LNCaP clone FGC (cell line): ENCODE data around the gene NFKBIB.
A peak's percentile ranks its signal among the peaks of the same experiment; 100 is the strongest.
"Not testable (repeated sequence)": the region's sequence is repeated elsewhere in the genome, so short reads cannot be mapped to it uniquely, and the experiment has no call there.

ENCODE experiments used
- DNase-seq: peaks from one replicate; pipeline ENCODE4 v3.0.0-alpha.2; 2011; ENCODE audit warnings: low read depth
- H3K4me3 ChIP-seq: 2 replicates; pipeline ENCODE4 v1.5.1; 2011; ENCODE audit warnings: mild to moderate bottlenecking, low read depth, low read length, control low read depth
- TF ChIP-seq, protein P1 (sequence below): IDR thresholded peaks from 2 replicates; pipeline ENCODE4 v1.5.1; 2012; ENCODE audit warnings: mild to moderate bottlenecking; ENCODE audit not compliant: control insufficient read depth, insufficient read depth; ENCODE audit errors: extremely low read depth

NFKBIB gene

GRCh38 chr19:38856813-38857212, 43.0 kb upstream of the NFKBIB start:
- DNase-seq: no peak
- TF ChIP-seq, protein P1, sequence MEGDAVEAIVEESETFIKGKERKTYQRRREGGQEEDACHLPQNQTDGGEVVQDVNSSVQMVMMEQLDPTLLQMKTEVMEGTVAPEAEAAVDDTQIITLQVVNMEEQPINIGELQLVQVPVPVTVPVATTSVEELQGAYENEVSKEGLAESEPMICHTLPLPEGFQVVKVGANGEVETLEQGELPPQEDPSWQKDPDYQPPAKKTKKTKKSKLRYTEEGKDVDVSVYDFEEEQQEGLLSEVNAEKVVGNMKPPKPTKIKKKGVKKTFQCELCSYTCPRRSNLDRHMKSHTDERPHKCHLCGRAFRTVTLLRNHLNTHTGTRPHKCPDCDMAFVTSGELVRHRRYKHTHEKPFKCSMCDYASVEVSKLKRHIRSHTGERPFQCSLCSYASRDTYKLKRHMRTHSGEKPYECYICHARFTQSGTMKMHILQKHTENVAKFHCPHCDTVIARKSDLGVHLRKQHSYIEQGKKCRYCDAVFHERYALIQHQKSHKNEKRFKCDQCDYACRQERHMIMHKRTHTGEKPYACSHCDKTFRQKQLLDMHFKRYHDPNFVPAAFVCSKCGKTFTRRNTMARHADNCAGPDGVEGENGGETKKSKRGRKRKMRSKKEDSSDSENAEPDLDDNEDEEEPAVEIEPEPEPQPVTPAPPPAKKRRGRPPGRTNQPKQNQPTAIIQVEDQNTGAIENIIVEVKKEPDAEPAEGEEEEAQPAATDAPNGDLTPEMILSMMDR: no peak
- H3K4me3 ChIP-seq: no peak overlapping the region

- H3K4me3 ChIP-seq, DNase-seq: not testable (repeated sequence)
Observed at GRCh38 chr19:38859631-38860204, 40.1 kb upstream of the NFKBIB start.

DNA sequence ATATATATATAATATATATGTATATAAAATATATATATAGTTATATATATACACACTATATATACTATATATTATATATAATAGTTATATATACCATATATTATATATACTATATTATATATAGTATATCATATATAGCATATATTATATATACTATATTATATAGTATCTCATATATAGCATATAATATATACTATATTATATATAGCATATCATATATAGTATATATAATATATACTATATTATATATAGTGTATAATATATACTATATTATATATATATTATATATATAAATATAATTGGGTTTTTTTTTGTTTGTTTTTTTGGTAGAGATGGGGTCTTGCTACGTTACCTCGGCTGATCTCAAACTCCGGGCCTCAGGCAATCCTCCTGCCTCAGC, 38.4 kb upstream of the NFKBIB start:
- TF ChIP-seq, protein P1: no peak
- no peak for DNase-seq
- H3K4me3 ChIP-seq: no peak overlapping the region

GRCh38 chr19:38862321-38863059, 37.3 kb upstream of the NFKBIB start:
- TF ChIP-seq, protein P1: no peak
- peak; percentile 99 for DNase-seq

DNA sequence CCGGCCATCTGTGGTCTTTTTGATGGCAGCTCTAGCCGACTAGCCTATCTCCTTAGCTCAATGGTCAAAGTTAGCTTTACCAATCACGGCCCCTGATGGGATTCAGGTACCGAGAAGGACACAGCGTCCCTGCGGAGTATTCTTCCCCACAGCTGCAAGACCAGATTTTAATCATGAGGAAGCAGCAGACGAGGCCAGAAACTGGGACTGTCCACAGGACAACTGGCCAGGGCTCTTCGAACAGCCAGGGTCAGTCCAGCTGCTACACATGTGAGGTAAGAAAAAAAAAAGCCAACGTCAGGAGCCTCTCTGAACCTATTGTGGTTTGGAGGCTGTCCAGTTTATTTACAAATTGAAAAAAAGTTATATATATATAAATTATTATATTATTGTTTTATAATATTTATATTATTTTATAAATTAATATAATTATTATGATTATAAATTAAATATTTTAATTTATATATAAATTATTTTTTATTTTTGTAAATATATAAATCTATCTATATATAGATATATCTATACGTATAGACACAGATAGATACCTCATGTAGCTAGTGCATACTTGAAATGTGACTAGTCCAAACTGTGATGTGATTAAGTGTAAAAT, 32.5 kb upstream of the NFKBIB start:
- no peak for DNase-seq
- H3K4me3 ChIP-seq: no peak overlapping the region
- TF ChIP-seq, protein P1: no peak

More at GRCh38 chr19:38862321-38863059, 37.3 kb upstream of the NFKBIB start:
- H3K4me3 ChIP-seq: no peak overlapping the region

DNA sequence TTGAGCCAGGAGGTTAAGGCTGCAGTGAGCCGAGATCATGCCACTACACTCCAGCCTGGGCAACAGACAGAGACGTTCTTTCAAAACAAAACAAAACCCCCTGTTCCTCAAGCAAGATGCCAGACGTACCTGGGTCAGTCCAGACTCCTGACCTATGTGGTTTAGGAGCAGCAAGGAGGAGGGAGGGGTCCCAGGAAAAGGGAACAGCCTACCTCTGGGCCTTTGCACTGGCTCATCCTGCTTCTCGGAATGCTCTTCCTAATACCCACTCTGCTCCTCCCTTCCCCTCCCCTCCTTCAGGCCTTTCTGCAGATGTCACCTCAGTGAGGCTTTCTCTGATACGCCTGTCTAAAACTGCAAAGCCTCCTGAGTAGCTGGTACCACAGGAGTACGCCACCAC, 31.2 kb upstream of the NFKBIB start:
- H3K4me3 ChIP-seq: no peak overlapping the region
- DNase-seq: no peak
- TF ChIP-seq, protein P1: no peak

- H3K4me3 ChIP-seq: no peak overlapping the region
- no peak for DNase-seq
- TF ChIP-seq, protein P1: no peak
Observed at GRCh38 chr19:38869160-38869835, 30.5 kb upstream of the NFKBIB start.
